Transverse colon (tissue), 4 donors: ENCODE results near the gene ADPRHL1. TPM values are rescaled to one million over a fixed set of nuclear protein-coding genes. Genes with fewer than 3 reads are reported as not detected.
A peak's percentile ranks its signal among the peaks of the same experiment; 100 is the strongest.

Experiments used
- DNase-seq: peaks from one replicate; pipeline ENCODE4 v3.0.0-alpha.2; 2019
- H3K27ac ChIP-seq, 4 donors: fragments of 200-600 bp; sonication (generic); 2 replicates each; pipeline ENCODE4 v1.5.1; 2016 to 2018; ENCODE audit warnings: inconsistent platforms in 4 of 4
- H3K27me3 ChIP-seq: fragments of 200-600 bp; sonication (generic); 2 replicates; pipeline ENCODE4 v1.5.1; 2017; ENCODE audit warnings: inconsistent platforms
- H3K36me3 ChIP-seq, 4 donors: fragments of 200-600 bp; sonication (generic); 2 replicates each; pipeline ENCODE4 v1.5.1; 2017 to 2019; ENCODE audit warnings: inconsistent platforms in 4 of 4
- H3K4me1 ChIP-seq, 4 donors: fragments of 200-600 bp; sonication (generic); 2 replicates each; pipeline ENCODE4 v1.5.1; 2017 to 2020; ENCODE audit warnings: inconsistent platforms in 4 of 4
- H3K4me3 ChIP-seq, 4 donors: fragments of 200-600 bp; sonication (generic); 1 replicate in 1 of 4; 2 replicates in 3 of 4; pipeline versions ENCODE4 v1.5.1 to v1.6.1; 2017 to 2019; ENCODE audit warnings: inconsistent platforms in 4 of 4
- H3K9me3 ChIP-seq, 2 donors: fragments of 200-600 bp; sonication (generic); 2 replicates each; pipeline ENCODE4 v1.5.1; 2017 to 2019; ENCODE audit warnings: inconsistent platforms in 2 of 2
- EP300 ChIP-seq: sonication (generic); formaldehyde crosslinking; IDR thresholded peaks from one replicate; pipeline ENCODE4 v1.6.1; 2017; ENCODE audit warnings: antibody characterized with exemption, low read depth
- POLR2A ChIP-seq: fragments of 450-650 bp; IDR thresholded peaks from one replicate; pipeline ENCODE4 v1.6.1; 2016; ENCODE audit warnings: antibody characterized with exemption, mild to moderate bottlenecking, moderate library complexity
- POLR2AphosphoS5 ChIP-seq, 3 donors: sonication (generic); formaldehyde crosslinking; IDR thresholded peaks; one replicate each; pipeline ENCODE4 v1.6.1; 2016; ENCODE audit warnings: antibody characterized with exemption in 3 of 3
- WGBS, 2 donors: methylation state at CpG; one replicate each; pipeline ENCODE4 v1.1.5; 2018; ENCODE audit warnings: low coverage in 1 of 2; 5-methylcytosine and 5-hydroxymethylcytosine counted together
- in situ Hi-C, 4 donors: fragments of 200-750 bp; cut with MboI; loops; one replicate each; pipeline versions ENCODE4 v1.15.0 to v1.15.1; 2017; ENCODE audit warnings: low sequenced_read_pairs in 3 of 4, low pct_ligation_motif_present in 1 of 4, low pct_unique_long_range_greater_than_20kb in 1 of 4
- intact Hi-C: fragments of 100-400 bp; cut with DNase I; formaldehyde crosslinking; loops from one replicate; pipeline ENCODE4 v1.15.1; 2023; ENCODE audit warnings: low total_unique reads
- total RNA-seq, 4 donors: library from RNA; depleted of rRNA; stranded (reverse); fragments of >200 nt; gene quantifications; one replicate each; pipeline ENCODE4 v1.1.0, GENCODE V29; 2016
- TF ChIP-seq, protein P1 (sequence below), 5 experiments: fragments of 200-600 bp in 3 of 5; fragments of 450-650 bp in 2 of 5; sonication (generic) in 3 of 5; IDR thresholded peaks; 1 replicate in 2 of 5; 2 replicates in 3 of 5; pipeline ENCODE4 v1.5.1; 2016 to 2017; ENCODE audit warnings: antibody characterized with exemption in 5 of 5, inconsistent platforms in 3 of 5, mild to moderate bottlenecking in 2 of 5, moderate library complexity in 1 of 5

The ADPRHL1 gene
- total RNA-seq, 4 donors from 2014 or later = 4.1 to 10.2 (median 5.9) TPM

DNA sequence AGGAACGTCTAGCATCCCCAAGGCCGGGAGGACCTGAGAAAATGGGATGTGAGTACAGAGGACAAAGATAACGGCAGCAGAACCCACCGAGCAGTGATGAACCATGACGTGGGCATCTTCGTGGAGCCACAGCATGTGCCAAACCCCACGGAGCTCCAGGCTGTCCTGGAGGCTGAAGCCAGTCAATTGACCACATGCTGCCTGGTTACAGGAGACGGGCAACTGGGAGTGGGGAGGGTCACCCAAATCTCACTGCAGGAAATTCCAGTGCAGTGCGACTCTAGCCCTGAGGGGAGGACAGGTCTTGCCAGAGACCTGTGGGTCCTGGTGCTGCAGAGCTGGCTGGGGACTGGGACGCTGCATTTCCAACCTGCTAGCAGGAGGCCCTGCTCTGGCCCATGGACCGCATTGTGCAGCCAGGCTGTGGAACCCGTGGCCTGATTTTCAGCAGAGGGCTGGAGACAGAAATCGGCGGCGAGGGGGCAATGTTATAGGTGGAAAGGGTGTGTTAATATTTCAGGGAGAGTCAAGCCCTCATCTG, 86.2 kb downstream of the ADPRHL1 start:
- peaks cover 10% of the 10 kb centered on the region for H3K27me3 ChIP-seq
- no peaks in the 10 kb centered on the region for H3K36me3 ChIP-seq
- peaks cover 0 to 24% (median 12%) of the 10 kb centered on the region in 4 donors for H3K4me1 ChIP-seq
- no peak overlapping the region for H3K27ac ChIP-seq
- no peaks in the 10 kb centered on the region for H3K9me3 ChIP-seq
- no peak for DNase-seq
- no peak overlapping the region for H3K4me3 ChIP-seq
- in situ Hi-C loops (no loop called here), intact Hi-C loops (no loop called here)
- TF ChIP-seq POLR2A (no peak), EP300 (no peak), POLR2AphosphoS5 (IDR thresholded peaks at IDR 0.05) (no peak)
- TF ChIP-seq, protein P1, sequence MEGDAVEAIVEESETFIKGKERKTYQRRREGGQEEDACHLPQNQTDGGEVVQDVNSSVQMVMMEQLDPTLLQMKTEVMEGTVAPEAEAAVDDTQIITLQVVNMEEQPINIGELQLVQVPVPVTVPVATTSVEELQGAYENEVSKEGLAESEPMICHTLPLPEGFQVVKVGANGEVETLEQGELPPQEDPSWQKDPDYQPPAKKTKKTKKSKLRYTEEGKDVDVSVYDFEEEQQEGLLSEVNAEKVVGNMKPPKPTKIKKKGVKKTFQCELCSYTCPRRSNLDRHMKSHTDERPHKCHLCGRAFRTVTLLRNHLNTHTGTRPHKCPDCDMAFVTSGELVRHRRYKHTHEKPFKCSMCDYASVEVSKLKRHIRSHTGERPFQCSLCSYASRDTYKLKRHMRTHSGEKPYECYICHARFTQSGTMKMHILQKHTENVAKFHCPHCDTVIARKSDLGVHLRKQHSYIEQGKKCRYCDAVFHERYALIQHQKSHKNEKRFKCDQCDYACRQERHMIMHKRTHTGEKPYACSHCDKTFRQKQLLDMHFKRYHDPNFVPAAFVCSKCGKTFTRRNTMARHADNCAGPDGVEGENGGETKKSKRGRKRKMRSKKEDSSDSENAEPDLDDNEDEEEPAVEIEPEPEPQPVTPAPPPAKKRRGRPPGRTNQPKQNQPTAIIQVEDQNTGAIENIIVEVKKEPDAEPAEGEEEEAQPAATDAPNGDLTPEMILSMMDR (IDR thresholded peaks at IDR 0.05) = no peak
- 83 to 88% methylated on average over 7 to 15 of the region's 15 CpGs for WGBS, 2 donors

DNA sequence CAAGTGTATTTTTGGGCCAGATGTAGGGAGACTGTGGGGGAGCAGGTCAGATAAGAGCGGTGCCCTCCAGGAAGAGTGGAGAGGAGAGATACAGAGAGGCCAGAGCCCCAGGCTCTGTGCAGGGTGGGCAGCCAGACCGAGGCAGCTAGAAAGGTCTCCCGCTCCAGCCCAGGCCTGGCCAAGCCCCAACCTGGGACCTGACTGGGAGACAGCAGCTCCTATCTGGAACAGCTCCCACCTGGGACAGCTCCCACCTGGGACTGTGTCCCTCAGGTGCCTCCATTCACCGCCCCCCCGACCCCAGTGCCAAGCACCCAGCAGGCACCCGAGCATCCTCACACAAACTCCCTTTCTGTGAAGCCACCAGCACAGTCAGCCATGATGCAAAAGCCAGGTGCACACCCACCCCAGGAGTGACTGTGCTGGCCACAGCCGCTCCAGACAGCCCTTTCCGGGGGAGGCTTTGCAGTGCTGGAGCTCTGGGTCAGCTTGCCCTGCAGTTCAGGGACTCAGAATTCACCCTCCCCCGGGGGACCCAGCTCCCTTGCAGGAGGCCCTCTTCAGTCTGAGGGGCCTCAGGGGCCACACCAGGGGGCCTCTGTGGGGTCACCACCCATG, 87.2 kb downstream of the ADPRHL1 start:
- H3K4me1 ChIP-seq = peaks cover 0 to 33% (median 12%) of the 10 kb centered on the region in 4 donors
- H3K27me3 ChIP-seq = peaks cover 10% of the 10 kb centered on the region
- 71% methylated on average over 4 of the region's 9 CpGs; no CpG with 5 or more reads in 1 of the 2 donors for WGBS, 2 donors
- in situ Hi-C loops = no loop called here
- H3K9me3 ChIP-seq = no peaks in the 10 kb centered on the region
- DNase-seq = no peak
- no peak overlapping the region for H3K27ac ChIP-seq
- no peaks in the 10 kb centered on the region for H3K36me3 ChIP-seq
- intact Hi-C loops = no loop called here
- TF ChIP-seq POLR2A = no peak
- TF ChIP-seq, protein P1 (IDR thresholded peaks at IDR 0.05) = no peak
- no peak for TF ChIP-seq POLR2AphosphoS5 (IDR thresholded peaks at IDR 0.05)
- TF ChIP-seq EP300 = no peak
- H3K4me3 ChIP-seq = no peak overlapping the region

DNA sequence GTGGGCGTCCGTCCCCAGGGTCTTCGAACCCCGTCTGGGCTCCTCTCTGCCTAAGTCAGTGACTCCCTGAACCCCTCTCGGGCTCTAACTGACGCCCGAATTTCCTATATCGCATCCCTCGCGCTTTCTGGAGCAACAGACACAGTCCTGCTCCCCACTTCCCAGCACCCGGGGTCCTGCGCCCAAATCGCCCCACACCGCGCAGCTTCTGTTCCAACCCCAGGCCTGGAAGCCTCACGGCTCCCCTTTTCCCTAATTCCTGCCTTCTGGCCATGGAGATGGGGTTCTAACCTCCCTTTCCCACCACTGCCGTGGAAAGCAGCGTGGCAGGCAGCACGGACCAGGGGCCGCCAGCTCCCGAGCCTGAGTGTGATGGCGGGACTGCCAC, 87.7 kb downstream of the ADPRHL1 start:
- WGBS, 2 donors = 90 to 95% methylated on average over 17 to 22 of the region's 22 CpGs
- TF ChIP-seq POLR2AphosphoS5 (IDR thresholded peaks at IDR 0.05) (no peak), EP300 (no peak), POLR2A (no peak)
- TF ChIP-seq, protein P1 (IDR thresholded peaks at IDR 0.05) = no peak
- Histone ChIP-seq H3K9me3 (no peaks in the 10 kb centered on the region), H3K27ac (peak overlapping the region in 2 of 4 donors; percentile 84 to 87), H3K36me3 (no peaks in the 10 kb centered on the region), H3K4me3 (no peak overlapping the region), H3K27me3 (peaks cover 10% of the 10 kb centered on the region), H3K4me1 (peaks cover 0 to 33% (median 12%) of the 10 kb centered on the region in 4 donors)
- in situ Hi-C loops (no loop called here), intact Hi-C loops (no loop called here)
- DNase-seq = no peak

DNA sequence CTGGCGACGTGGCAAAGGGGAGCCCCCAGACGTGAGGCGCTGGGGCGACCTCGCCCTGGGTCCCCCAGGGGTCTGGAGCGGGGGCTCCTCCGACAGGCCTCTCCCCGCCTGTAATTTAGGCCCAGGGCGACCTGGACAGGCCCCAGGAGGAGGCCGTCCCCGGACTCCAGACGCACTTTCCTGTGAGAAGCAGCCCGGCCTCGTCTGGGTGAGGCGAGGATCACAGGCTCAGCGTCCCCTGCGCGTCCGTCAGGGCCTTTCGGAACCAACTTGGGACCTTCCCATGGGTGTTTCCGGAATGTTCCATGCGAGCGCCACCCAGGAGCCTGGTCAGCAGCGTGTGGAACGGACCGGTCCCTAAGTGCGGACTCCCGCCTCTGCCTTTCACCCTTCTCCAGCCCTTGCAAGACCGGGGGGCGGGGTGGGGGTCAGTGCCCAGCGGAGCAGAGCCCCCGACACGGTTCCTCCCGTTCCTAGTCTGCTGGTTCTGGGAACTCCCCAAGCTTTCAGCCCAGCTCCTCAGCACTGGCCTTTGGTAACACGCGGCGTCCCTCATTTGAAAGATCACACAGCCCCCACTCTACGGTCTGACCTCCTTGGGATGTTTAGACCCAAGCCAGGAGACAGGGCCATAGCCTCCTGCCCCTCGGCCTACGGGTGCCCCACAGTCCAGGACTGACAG, 88.2 kb downstream of the ADPRHL1 start:
- TF ChIP-seq EP300 (no peak), POLR2A (no peak), POLR2AphosphoS5 (IDR thresholded peaks at IDR 0.05) (no peak)
- TF ChIP-seq, protein P1 (IDR thresholded peaks at IDR 0.05) = no peak
- in situ Hi-C loops = no loop called here
- H3K4me3 ChIP-seq = peak overlapping the region; percentile 38 to 59 (median 44)
- H3K9me3 ChIP-seq = no peaks in the 10 kb centered on the region
- peaks cover 10% of the 10 kb centered on the region for H3K27me3 ChIP-seq
- intact Hi-C loops = no loop called here
- H3K4me1 ChIP-seq = peaks cover 0 to 33% (median 12%) of the 10 kb centered on the region in 4 donors
- WGBS, 2 donors = 79% methylated on average over 38 of the region's 41 CpGs; no CpG with 5 or more reads in 1 of the 2 donors
- DNase-seq = no peak
- H3K36me3 ChIP-seq = no peaks in the 10 kb centered on the region
- H3K27ac ChIP-seq = peak overlapping the region; percentile 73 to 87 (median 83)
